GM12878 (cell line): ENCODE results near the gene NXN.

ENCODE experiments used
- ATF2 ChIP-seq: IDR thresholded peaks from 2 replicates; pipeline ENCODE4 v1.6.1; 2012; ENCODE audit warnings: low read length, inconsistent platforms
- CREB1 ChIP-seq: IDR thresholded peaks from 2 replicates; pipeline ENCODE4 v1.6.1; 2012; ENCODE audit warnings: low read depth, mild to moderate bottlenecking, inconsistent platforms
- E2F4 ChIP-seq: IDR thresholded peaks from 2 replicates; pipeline ENCODE4 v1.6.1; 2012; ENCODE audit warnings: low read depth, low read length, improper control_type of control experiment
- ESRRA ChIP-seq: IDR thresholded peaks from 2 replicates; pipeline ENCODE4 v1.6.1; 2012; ENCODE audit warnings: mild to moderate bottlenecking, low read length, improper control_type of control experiment
- EZH2 ChIP-seq: IDR thresholded peaks from 2 replicates; pipeline ENCODE4 v1.6.1; 2012; ENCODE audit warnings: low read depth, mild to moderate bottlenecking, control low read depth, inconsistent platforms, low read length, borderline replicate concordance; ENCODE audit not compliant: control insufficient read depth
- GABPA ChIP-seq: IDR thresholded peaks from 2 replicates; pipeline ENCODE4 v1.6.1; 2014; ENCODE audit warnings: antibody characterized with exemption, low read depth, mild to moderate bottlenecking, inconsistent platforms
- JUNB ChIP-seq: IDR thresholded peaks from 2 replicates; pipeline ENCODE4 v1.6.1; 2016; ENCODE audit warnings: antibody characterized with exemption, mild to moderate bottlenecking
- MTA2 ChIP-seq: fragments of 450-650 bp; IDR thresholded peaks from 2 replicates; pipeline ENCODE4 v1.6.1; 2016; ENCODE audit warnings: low read depth, mild to moderate bottlenecking, moderate library complexity
- POLR2A ChIP-seq: IDR thresholded peaks from 2 replicates; pipeline ENCODE4 v1.6.1; 2011; ENCODE audit warnings: low read depth, mild to moderate bottlenecking, low read length
- POLR2AphosphoS5 ChIP-seq: IDR thresholded peaks from 2 replicates; pipeline ENCODE4 v1.6.1; 2011; ENCODE audit warnings: mild to moderate bottlenecking, low read length, inconsistent platforms
- RCOR1 ChIP-seq: conservative IDR thresholded peaks from 2 replicates; pipeline ENCODE4 v1.6.1; 2012; ENCODE audit warnings: low read depth, low read length, improper control_type of control experiment
- YY1 ChIP-seq: IDR thresholded peaks from 2 replicates; pipeline ENCODE4 v1.6.1; 2011; ENCODE audit warnings: low read depth, mild to moderate bottlenecking, low read length
- ZNF274 ChIP-seq: IDR thresholded peaks from one replicate; pipeline ENCODE4 v1.8.0; 2011; ENCODE audit not compliant: insufficient read length, insufficient read depth
- TF ChIP-seq, protein P1 (sequence below), 3 experiments: IDR thresholded peaks in 2 of 3; conservative IDR thresholded peaks in 1 of 3; 2 replicates each; pipeline ENCODE4 v1.5.1; 2011; ENCODE audit warnings: low read depth in 3 of 3, low read length in 3 of 3, mild to moderate bottlenecking in 3 of 3, control low read depth in 2 of 3, moderate library complexity in 2 of 3, inconsistent platforms in 1 of 3, mixed read lengths in 1 of 3; ENCODE audit not compliant: control insufficient read depth in 2 of 3, insufficient read depth in 1 of 3; ENCODE audit errors: extremely low read depth in 1 of 3

GRCh38 chr17:1021147-1021546, 41.6 kb upstream of the NXN start:
- TF ChIP-seq POLR2A, result no peak
- TF ChIP-seq EZH2, result no peak
- no peak for TF ChIP-seq E2F4
- no peak for TF ChIP-seq YY1
- TF ChIP-seq POLR2AphosphoS5, result no peak
- TF ChIP-seq ESRRA, result no peak
- TF ChIP-seq ATF2, result no peak
- TF ChIP-seq CREB1, result no peak
- TF ChIP-seq, protein P1, sequence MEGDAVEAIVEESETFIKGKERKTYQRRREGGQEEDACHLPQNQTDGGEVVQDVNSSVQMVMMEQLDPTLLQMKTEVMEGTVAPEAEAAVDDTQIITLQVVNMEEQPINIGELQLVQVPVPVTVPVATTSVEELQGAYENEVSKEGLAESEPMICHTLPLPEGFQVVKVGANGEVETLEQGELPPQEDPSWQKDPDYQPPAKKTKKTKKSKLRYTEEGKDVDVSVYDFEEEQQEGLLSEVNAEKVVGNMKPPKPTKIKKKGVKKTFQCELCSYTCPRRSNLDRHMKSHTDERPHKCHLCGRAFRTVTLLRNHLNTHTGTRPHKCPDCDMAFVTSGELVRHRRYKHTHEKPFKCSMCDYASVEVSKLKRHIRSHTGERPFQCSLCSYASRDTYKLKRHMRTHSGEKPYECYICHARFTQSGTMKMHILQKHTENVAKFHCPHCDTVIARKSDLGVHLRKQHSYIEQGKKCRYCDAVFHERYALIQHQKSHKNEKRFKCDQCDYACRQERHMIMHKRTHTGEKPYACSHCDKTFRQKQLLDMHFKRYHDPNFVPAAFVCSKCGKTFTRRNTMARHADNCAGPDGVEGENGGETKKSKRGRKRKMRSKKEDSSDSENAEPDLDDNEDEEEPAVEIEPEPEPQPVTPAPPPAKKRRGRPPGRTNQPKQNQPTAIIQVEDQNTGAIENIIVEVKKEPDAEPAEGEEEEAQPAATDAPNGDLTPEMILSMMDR (IDR thresholded peaks at IDR 0.05 in 2 of 3, conservative IDR thresholded peaks at IDR 0.05 in 1 of 3; ENCODE audit: control insufficient read depth in 2 of 3, extremely low read depth in 1 of 3, insufficient read depth in 1 of 3, low read depth in 3 of 3, low read length in 3 of 3), result no peak
- TF ChIP-seq GABPA, result no peak
- TF ChIP-seq JUNB, result no peak
- TF ChIP-seq MTA2, result no peak
- no peak for TF ChIP-seq ZNF274
- no peak for TF ChIP-seq RCOR1
